ENCODE results near the gene SNAP91.

- TF ChIP-seq, protein P1, sequence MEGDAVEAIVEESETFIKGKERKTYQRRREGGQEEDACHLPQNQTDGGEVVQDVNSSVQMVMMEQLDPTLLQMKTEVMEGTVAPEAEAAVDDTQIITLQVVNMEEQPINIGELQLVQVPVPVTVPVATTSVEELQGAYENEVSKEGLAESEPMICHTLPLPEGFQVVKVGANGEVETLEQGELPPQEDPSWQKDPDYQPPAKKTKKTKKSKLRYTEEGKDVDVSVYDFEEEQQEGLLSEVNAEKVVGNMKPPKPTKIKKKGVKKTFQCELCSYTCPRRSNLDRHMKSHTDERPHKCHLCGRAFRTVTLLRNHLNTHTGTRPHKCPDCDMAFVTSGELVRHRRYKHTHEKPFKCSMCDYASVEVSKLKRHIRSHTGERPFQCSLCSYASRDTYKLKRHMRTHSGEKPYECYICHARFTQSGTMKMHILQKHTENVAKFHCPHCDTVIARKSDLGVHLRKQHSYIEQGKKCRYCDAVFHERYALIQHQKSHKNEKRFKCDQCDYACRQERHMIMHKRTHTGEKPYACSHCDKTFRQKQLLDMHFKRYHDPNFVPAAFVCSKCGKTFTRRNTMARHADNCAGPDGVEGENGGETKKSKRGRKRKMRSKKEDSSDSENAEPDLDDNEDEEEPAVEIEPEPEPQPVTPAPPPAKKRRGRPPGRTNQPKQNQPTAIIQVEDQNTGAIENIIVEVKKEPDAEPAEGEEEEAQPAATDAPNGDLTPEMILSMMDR (IDR thresholded peaks at IDR 0.05): no peak
- TF ChIP-seq POLR2A (IDR thresholded peaks at IDR 0.05) (no peak), EP300 (IDR thresholded peaks at IDR 0.05) (no peak)
These were observed 798 bp upstream of the SNAP91 start for GRCh38 chr6:83709748-83710050.
